ENCODE measurements around the gene NEK7.

Gene NEK7

GRCh38 chr1:198245379-198245778 is 88.6 kb downstream of the NEK7 start:
- Histone ChIP-seq H3K27ac (ENCODE audit: low read depth, low read length) (no peak overlapping the region), H3K4me1 (ENCODE audit: insufficient read depth, low read length) (no peaks in the 10 kb centered on the region), H3K4me3 (ENCODE audit: low read depth in 1 of 2, low read length in 2 of 2) (no peak overlapping the region), H3K27me3 (ENCODE audit: control insufficient read depth in 1 of 2, insufficient read depth in 2 of 2, low read length in 2 of 2) (no peaks in the 10 kb centered on the region), H3K36me3 (ENCODE audit: insufficient read depth, low read length) (no peaks in the 10 kb centered on the region), H3K9me3 (ENCODE audit: low read length) (no peaks in the 10 kb centered on the region), H3K9ac (ENCODE audit: low read length) (no peak overlapping the region)

DNA sequence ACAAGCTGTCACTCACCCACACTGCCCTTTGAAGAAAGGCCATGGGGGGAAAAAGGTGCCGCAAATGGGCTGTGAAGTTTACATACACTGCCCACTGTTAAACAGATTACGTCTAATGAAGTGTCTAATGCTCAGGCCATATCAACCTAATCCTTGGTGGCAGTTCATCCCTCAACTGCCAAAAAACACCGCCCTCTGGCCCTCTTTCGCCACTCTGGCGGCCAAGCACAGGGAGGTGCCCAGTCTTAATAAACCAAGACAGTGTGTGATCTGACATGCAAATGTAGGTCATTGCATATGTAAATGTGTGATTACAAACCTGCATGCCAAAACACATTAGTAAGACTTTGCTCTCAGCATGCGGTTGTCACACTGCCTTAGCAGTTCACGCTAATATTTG is 89.5 kb downstream of the NEK7 start:
- Histone ChIP-seq H3K36me3 (ENCODE audit: insufficient read depth, low read length) (no peaks in the 10 kb centered on the region), H3K27ac (ENCODE audit: low read depth, low read length) (no peak overlapping the region), H3K9ac (ENCODE audit: low read length) (no peak overlapping the region), H3K27me3 (ENCODE audit: control insufficient read depth in 1 of 2, insufficient read depth in 2 of 2, low read length in 2 of 2) (no peaks in the 10 kb centered on the region), H3K4me3 (ENCODE audit: low read depth in 1 of 2, low read length in 2 of 2) (no peak overlapping the region), H3K9me3 (ENCODE audit: low read length) (no peaks in the 10 kb centered on the region), H3K4me1 (ENCODE audit: insufficient read depth, low read length) (no peaks in the 10 kb centered on the region)

- peaks cover 6% of the 10 kb centered on the region for H3K4me1 ChIP-seq (ENCODE audit: insufficient read depth, low read length)
- no peaks in the 10 kb centered on the region for H3K27me3 ChIP-seq (ENCODE audit: control insufficient read depth in 1 of 2, insufficient read depth in 2 of 2, low read length in 2 of 2)
- no peak overlapping the region for H3K27ac ChIP-seq (ENCODE audit: low read depth, low read length)
- no peak overlapping the region for H3K9ac ChIP-seq (ENCODE audit: low read length)
- H3K4me3 ChIP-seq (ENCODE audit: low read depth in 1 of 2, low read length in 2 of 2), result no peak overlapping the region
- H3K9me3 ChIP-seq (ENCODE audit: low read length), result no peaks in the 10 kb centered on the region
- H3K36me3 ChIP-seq (ENCODE audit: insufficient read depth, low read length), result no peaks in the 10 kb centered on the region
Observed at GRCh38 chr1:198253259-198253658, 96.5 kb downstream of the NEK7 start.

DNA sequence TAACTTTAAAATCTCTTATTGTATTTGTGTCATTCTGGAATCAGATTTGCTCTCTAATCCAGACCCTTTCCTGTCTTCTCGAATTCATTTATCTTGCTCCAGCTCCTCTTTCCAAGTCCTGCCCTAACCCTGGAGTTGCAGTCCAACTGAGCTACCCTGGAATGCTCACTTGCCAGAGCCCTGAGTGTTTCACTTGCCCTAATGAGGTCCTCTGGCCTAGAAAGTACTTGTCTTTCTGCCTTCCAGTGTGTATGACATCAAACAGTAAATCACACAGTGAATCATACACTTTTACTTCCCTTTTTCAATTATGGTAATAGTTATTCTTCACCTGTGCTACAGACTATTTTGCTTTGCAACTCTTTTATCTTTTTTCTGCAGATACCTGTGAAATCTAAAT is 96.9 kb downstream of the NEK7 start:
- no peaks in the 10 kb centered on the region for H3K27me3 ChIP-seq (ENCODE audit: control insufficient read depth in 1 of 2, insufficient read depth in 2 of 2, low read length in 2 of 2)
- no peak overlapping the region for H3K27ac ChIP-seq (ENCODE audit: low read depth, low read length)
- H3K9me3 ChIP-seq (ENCODE audit: low read length), result no peaks in the 10 kb centered on the region
- H3K4me1 ChIP-seq (ENCODE audit: insufficient read depth, low read length), result peaks cover 6% of the 10 kb centered on the region
- no peak overlapping the region for H3K4me3 ChIP-seq (ENCODE audit: low read depth in 1 of 2, low read length in 2 of 2)
- H3K36me3 ChIP-seq (ENCODE audit: insufficient read depth, low read length), result no peaks in the 10 kb centered on the region
- H3K9ac ChIP-seq (ENCODE audit: low read length), result no peak overlapping the region

DNA sequence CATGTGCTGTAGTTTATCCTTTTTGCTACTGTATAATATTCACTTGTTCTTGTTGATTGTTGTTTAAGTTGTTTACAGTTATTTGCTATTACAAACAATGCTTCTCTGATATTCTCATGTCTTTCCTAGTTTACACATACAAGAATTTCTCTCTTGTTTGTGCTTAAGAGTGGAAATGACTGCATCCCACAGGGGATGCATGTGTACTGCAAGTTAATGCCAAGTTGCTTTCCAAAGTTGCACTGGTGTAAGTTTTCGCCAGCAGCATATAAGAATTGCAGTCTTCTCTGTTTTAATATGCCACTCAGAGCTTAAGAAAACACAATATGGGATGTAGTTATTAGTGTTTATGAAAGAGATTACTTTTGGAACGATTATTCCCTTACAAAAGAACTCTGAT is 97.7 kb downstream of the NEK7 start:
- H3K9ac ChIP-seq (ENCODE audit: low read length), result no peak overlapping the region
- H3K4me3 ChIP-seq (ENCODE audit: low read depth in 1 of 2, low read length in 2 of 2), result no peak overlapping the region
- H3K36me3 ChIP-seq (ENCODE audit: insufficient read depth, low read length), result no peaks in the 10 kb centered on the region
- H3K27ac ChIP-seq (ENCODE audit: low read depth, low read length), result no peak overlapping the region
- peaks cover 6% of the 10 kb centered on the region for H3K4me1 ChIP-seq (ENCODE audit: insufficient read depth, low read length)
- no peaks in the 10 kb centered on the region for H3K27me3 ChIP-seq (ENCODE audit: control insufficient read depth in 1 of 2, insufficient read depth in 2 of 2, low read length in 2 of 2)
- no peaks in the 10 kb centered on the region for H3K9me3 ChIP-seq (ENCODE audit: low read length)

DNA sequence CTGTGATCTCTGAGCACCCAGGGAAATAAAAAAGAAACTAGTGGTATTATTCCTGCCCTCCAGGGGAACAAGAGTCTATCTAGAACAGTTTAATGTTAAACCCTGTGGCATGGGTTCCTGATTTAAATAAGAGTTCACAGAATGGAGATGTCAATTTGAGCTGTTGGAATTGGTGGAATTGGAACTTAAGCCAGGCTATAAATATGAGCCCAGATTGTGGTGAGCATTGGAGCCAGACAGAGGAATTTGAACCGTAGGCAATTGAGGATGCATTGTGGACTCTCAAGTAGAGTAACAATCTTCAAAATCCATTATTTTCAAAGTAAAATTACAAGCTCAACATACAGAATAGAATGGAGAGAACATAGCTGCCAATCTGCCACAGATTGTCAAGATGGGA is 98.2 kb downstream of the NEK7 start:
- H3K9ac ChIP-seq (ENCODE audit: low read length), result no peak overlapping the region
- no peak overlapping the region for H3K27ac ChIP-seq (ENCODE audit: low read depth, low read length)
- no peaks in the 10 kb centered on the region for H3K36me3 ChIP-seq (ENCODE audit: insufficient read depth, low read length)
- no peak overlapping the region for H3K4me3 ChIP-seq (ENCODE audit: low read depth in 1 of 2, low read length in 2 of 2)
- peaks cover 6% of the 10 kb centered on the region for H3K4me1 ChIP-seq (ENCODE audit: insufficient read depth, low read length)
- H3K27me3 ChIP-seq (ENCODE audit: control insufficient read depth in 1 of 2, insufficient read depth in 2 of 2, low read length in 2 of 2), result no peaks in the 10 kb centered on the region
- no peaks in the 10 kb centered on the region for H3K9me3 ChIP-seq (ENCODE audit: low read length)

DNA sequence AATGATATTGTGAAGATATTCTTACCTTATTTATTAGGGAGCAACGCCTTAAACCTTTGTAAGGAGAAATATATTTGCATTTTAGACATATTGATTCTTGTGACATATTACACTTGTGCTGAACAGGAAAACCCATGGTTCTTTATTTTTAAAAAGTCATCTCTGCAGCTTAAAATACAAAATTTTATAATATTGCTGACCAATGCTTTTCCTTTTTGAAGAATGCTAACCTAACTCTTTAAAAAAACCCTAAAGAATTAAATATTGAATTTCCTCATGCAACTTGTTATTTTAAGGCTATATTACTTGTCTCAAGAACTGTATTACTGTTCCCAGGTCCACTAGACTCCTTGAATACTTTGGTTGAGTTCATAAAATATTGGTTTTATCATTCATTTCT is 99.0 kb downstream of the NEK7 start:
- Histone ChIP-seq H3K9me3 (ENCODE audit: low read length) (no peaks in the 10 kb centered on the region), H3K4me3 (ENCODE audit: low read depth in 1 of 2, low read length in 2 of 2) (no peak overlapping the region), H3K36me3 (ENCODE audit: insufficient read depth, low read length) (no peaks in the 10 kb centered on the region), H3K27me3 (ENCODE audit: control insufficient read depth in 1 of 2, insufficient read depth in 2 of 2, low read length in 2 of 2) (no peaks in the 10 kb centered on the region), H3K4me1 (ENCODE audit: insufficient read depth, low read length) (peaks cover 6% of the 10 kb centered on the region), H3K9ac (ENCODE audit: low read length) (no peak overlapping the region), H3K27ac (ENCODE audit: low read depth, low read length) (no peak overlapping the region)

DNA sequence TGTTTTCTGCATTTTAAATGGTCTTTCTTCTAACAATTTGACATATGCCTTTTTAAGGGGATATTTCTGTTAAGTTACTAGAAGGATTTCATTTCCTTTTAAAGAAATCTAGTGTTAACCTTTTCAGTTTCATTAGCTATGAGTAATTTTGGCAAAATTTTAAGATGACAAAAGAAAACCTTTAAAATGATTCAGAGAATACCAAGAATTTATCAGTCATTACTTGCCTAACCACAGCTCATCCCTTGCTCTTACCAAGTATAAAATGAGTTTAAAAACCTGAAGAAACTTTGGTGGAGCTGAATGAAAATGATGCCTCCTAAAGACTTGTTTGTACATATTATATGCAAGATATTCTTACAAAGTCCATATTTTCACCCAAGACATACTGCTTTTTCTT is 101.7 kb downstream of the NEK7 start:
- Histone ChIP-seq H3K4me3 (ENCODE audit: low read depth in 1 of 2, low read length in 2 of 2) (no peak overlapping the region), H3K9me3 (ENCODE audit: low read length) (no peaks in the 10 kb centered on the region), H3K9ac (ENCODE audit: low read length) (no peak overlapping the region), H3K27ac (ENCODE audit: low read depth, low read length) (no peak overlapping the region), H3K27me3 (ENCODE audit: control insufficient read depth in 1 of 2, insufficient read depth in 2 of 2, low read length in 2 of 2) (no peaks in the 10 kb centered on the region), H3K36me3 (ENCODE audit: insufficient read depth, low read length) (no peaks in the 10 kb centered on the region), H3K4me1 (ENCODE audit: insufficient read depth, low read length) (peaks cover 3% of the 10 kb centered on the region)

DNA sequence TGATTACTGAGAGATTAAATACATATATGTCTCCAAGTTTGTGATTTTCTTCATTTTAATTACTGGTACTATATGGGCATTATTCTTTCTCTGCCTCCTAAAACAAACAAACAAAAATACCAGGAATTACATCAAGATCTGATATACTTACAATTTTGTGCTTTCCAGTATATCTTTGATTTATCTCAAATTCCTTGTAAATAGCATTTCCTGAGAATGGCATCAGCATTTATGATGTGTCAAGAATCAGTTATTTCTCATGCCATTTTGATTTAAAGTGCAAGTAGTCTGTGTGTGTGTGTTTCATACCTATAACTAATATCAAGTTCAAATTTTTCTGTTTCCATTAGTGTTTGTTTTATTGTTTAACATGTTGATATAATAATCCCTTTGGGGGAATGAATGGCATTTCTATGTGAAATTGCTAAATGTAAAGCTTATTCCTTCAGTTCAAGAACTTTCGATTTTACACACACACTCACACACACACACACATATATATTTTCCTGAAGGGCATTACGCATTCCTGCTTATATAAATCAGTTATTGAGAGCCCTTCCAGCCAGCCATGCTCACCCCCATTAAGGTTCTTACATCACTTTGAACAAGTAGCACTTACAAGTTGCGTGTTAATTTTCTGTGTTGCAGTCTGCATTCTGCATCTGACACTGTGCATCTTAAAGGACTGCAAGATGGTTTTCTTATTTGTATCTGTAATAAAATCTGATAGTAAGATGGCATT is 102.7 kb downstream of the NEK7 start:
- Histone ChIP-seq H3K27me3 (ENCODE audit: control insufficient read depth in 1 of 2, insufficient read depth in 2 of 2, low read length in 2 of 2) (no peaks in the 10 kb centered on the region), H3K27ac (ENCODE audit: low read depth, low read length) (no peak overlapping the region), H3K4me3 (ENCODE audit: low read depth in 1 of 2, low read length in 2 of 2) (no peak overlapping the region), H3K4me1 (ENCODE audit: insufficient read depth, low read length) (no peaks in the 10 kb centered on the region), H3K9me3 (ENCODE audit: low read length) (no peaks in the 10 kb centered on the region), H3K9ac (ENCODE audit: low read length) (no peak overlapping the region), H3K36me3 (ENCODE audit: insufficient read depth, low read length) (peaks cover 4% of the 10 kb centered on the region)

- Histone ChIP-seq H3K36me3 (ENCODE audit: insufficient read depth, low read length) (peaks cover 13% of the 10 kb centered on the region), H3K27me3 (ENCODE audit: control insufficient read depth in 1 of 2, insufficient read depth in 2 of 2, low read length in 2 of 2) (no peaks in the 10 kb centered on the region), H3K4me1 (ENCODE audit: insufficient read depth, low read length) (no peaks in the 10 kb centered on the region), H3K9me3 (ENCODE audit: low read length) (no peaks in the 10 kb centered on the region), H3K4me3 (ENCODE audit: low read depth in 1 of 2, low read length in 2 of 2) (no peak overlapping the region), H3K9ac (ENCODE audit: low read length) (no peak overlapping the region), H3K27ac (ENCODE audit: low read depth, low read length) (no peak overlapping the region)
Observed at GRCh38 chr1:198261886-198262285, 105.1 kb downstream of the NEK7 start.

DNA sequence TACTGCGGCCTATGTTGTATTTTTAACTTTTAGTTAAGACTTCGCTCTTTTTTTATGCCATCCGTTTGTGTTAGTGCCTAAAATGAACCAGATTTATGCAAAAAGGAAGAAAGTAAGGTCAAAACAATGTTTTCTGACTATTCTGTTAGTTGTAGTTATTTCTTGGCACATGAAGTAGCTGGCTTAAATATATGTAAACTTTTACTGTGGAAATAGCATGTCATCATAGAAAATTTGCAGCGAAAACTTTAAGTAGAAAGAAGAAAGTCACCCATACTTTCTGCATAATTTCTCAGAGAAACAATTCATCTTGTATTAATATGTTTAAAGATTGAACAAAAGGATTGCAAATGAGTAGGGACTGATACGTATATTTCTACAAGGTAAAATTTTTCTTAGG is 106.4 kb downstream of the NEK7 start:
- Histone ChIP-seq H3K9me3 (ENCODE audit: low read length) (no peaks in the 10 kb centered on the region), H3K27me3 (ENCODE audit: control insufficient read depth in 1 of 2, insufficient read depth in 2 of 2, low read length in 2 of 2) (no peaks in the 10 kb centered on the region), H3K27ac (ENCODE audit: low read depth, low read length) (no peak overlapping the region), H3K4me3 (ENCODE audit: low read depth in 1 of 2, low read length in 2 of 2) (no peak overlapping the region), H3K4me1 (ENCODE audit: insufficient read depth, low read length) (no peaks in the 10 kb centered on the region), H3K9ac (ENCODE audit: low read length) (no peak overlapping the region), H3K36me3 (ENCODE audit: insufficient read depth, low read length) (peaks cover 13% of the 10 kb centered on the region)

GRCh38 chr1:198264282-198264681 is 107.5 kb downstream of the NEK7 start:
- Histone ChIP-seq H3K27ac (ENCODE audit: low read depth, low read length) (no peak overlapping the region), H3K9me3 (ENCODE audit: low read length) (no peaks in the 10 kb centered on the region), H3K36me3 (ENCODE audit: insufficient read depth, low read length) (peaks cover 13% of the 10 kb centered on the region), H3K9ac (ENCODE audit: low read length) (no peak overlapping the region), H3K4me3 (ENCODE audit: low read depth in 1 of 2, low read length in 2 of 2) (no peak overlapping the region), H3K4me1 (ENCODE audit: insufficient read depth, low read length) (no peaks in the 10 kb centered on the region), H3K27me3 (ENCODE audit: control insufficient read depth in 1 of 2, insufficient read depth in 2 of 2, low read length in 2 of 2) (no peaks in the 10 kb centered on the region)
